Dermis microvascular lymphatic vessel endothelial cell (primary cell): Measurements from ENCODE around the gene TLE1. TPM values are rescaled to one million over a fixed set of nuclear protein-coding genes. Genes with fewer than 3 reads are reported as not detected.
"Not testable (repeated sequence)": the region's sequence is repeated elsewhere in the genome, so short reads cannot be mapped to it uniquely, and the experiment has no call there.

Source experiments
- DNase-seq, 2 donors: peaks; one replicate each; pipeline versions ENCODE4 v3.0.0 to v3.0.0-alpha.2; 2010; ENCODE audit warnings: low read depth in 2 of 2
- total RNA-seq: library from RNA; depleted of rRNA; stranded (reverse); fragments of >200 nt; gene quantifications from 2 replicates; pipeline ENCODE4 v1.2.1, GENCODE V29; 2014

The TLE1 gene
- total RNA-seq, 1 donor from 2014 or later = 50.8 TPM

DNA sequence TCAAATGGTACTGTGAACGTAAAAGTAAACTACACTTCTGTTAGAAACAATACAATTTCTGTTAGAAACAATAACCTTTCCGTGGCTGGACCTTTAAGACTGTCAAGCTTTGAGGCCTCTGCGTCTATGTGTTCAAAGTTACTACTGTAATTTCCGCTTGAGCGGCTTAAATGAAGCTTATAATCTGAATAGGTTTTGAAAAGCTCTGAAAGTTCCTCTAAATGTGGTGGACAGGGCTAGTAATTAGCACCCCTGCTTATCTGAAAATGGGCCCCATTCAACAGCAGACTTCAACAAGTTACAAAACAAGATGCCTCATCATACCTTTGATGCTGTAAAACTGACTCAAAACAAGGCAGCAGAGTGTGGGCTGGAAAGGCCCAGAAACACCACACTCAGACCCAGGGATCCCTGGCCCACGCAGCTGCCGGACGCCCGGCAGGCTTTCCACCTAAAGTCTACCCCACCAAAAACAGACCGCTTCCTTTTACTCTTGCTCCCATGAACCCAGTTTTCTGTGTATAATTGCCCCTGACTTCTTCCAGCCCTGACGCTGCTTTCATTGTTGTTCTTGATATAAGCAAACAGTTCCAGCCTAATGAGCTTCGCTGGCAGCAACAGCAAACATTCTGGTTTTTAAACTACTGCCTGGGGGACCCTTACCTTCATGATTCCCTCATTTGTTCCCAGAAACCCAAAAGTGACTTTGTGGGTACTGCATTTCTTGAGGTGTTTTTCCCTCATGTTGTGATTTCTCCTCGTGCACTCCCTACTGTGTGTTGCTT is 66.7 kb downstream of the TLE1 start:
- DNase-seq = no peak

GRCh38 chr9:81621785-81622259 is 67.5 kb downstream of the TLE1 start:
- no peak for DNase-seq

- no peak for DNase-seq
Measured at GRCh38 chr9:81621118-81621517, 68.2 kb downstream of the TLE1 start.

DNA sequence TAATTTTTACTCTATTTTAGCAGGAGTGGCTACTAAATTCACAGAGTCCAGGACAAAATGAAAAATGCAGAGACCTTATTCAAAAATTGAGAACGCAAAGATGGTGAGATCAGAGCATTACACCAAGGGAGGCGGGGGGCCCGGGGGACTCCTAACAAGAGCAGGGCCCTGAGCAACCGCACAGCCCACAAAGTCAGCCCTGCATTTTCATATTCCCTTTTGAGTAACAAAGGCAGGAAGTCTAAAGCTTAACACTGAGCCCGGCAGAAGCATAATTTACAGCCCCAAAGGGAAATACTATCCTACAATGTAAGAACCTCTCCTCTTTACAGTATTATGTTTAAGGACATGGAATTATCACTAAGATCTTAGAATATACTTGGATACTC is 69.4 kb downstream of the TLE1 start:
- DNase-seq = peak in 1 of 2 donors; percentile 51

- DNase-seq = no peak
Measured at GRCh38 chr9:81619353-81620001, 69.9 kb downstream of the TLE1 start.

DNA sequence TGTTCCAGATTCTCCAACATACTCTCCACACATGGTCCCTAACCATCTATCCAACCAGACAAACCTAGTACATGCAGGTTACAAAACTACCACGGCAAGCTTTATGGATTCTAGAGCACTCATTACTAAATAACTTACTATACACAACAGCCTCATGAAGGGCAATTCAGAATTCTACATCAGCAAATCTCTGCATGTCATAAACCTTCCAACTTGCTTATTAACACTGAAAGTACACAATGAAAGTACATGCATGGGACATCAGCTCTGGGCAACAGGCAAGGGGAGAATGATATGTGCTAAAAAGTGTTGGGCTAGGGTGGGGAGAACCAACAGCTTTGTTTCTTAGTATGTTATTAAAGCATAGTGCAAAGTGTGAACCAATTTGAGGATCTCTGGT is 70.4 kb downstream of the TLE1 start:
- DNase-seq = no peak

GRCh38 chr9:81616141-81616540 is 73.2 kb downstream of the TLE1 start:
- DNase-seq = no peak

DNA sequence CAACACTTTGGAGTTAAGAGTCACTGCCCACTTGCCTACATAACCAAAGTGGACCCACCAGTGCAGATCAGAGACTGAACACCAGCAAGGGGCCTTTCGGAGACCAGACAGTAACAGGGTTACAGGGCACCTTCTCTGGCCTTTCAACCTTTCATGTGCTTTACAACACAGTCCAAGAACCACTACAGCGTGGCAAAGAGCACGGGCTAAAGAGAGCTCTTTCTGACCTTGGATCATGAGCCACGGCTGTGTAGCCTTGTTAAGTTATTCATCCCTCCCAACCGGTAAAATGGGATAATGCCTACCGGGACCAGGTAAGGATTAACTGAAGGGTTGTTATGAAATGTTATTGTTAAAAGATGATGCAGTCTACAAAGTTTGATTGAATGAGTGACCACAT is 75.0 kb downstream of the TLE1 start:
- DNase-seq = no peak

GRCh38 chr9:81613002-81613812 is 76.1 kb downstream of the TLE1 start:
- DNase-seq = peak; percentile 89 to 92

DNA sequence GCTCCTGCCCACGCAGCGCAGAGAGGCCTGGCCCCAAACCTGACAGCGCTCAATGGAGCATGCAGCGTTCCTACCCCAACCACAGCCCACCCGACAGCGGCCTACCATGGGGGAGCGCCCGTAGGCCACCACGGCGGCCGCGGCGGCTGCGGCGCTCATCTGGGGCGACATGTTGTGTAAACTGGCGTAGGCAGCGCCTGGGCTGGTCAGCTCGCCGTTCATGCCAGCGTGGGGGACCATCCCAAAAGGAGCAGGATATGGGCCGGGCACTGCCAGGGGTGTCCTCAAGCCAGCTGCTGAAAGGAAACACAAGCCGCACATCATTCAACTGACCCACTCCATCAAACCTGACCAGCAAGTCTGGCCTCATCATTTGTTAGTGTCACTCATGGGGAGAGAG is 77.7 kb downstream of the TLE1 start:
- no peak for DNase-seq

- DNase-seq = no peak
Measured at GRCh38 chr9:81610740-81611107, 78.6 kb downstream of the TLE1 start.

DNA sequence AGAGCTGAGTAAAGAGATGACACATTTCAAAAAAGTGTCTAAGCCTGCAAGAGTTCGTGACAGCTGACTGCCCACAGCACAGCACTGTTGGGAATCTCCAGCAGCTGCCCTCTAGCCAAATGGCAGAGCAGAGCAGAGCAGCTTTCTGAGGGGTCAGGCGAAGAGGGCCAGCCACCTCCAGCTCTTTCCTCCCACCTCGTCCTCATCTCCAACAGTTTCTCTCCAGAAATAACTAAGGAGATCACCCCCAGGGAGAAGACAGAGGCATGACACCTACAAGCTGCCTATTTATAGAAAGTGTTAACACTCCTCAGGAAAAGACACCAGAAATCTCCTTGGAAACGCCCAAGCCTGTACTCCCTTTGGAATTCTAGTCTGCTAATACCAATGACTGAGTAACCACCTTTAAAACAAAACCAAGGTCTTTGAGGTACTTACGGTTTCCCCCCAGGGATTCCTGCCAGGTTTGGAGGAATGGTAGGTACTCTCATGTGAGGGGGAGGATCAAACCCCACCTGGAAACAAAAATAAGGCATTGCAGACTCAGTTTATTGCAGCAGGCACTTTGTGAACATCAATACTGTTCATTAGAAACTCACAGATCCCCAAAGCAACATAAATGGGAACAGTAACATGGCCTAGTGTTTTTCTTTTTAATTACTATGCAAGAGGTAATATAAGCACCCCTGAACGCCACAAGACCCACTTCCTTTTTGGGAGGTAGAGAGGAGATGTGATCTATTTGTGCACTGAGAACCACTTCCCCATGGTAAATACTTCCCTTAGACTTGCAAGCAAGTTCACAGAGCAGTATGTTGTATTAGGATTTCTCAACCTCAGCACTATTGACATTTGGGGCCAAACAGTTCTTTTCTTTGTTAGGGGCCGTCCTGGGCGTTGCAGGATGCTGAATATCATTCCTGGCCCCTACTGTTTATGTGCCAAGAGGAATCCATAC is 79.3 kb downstream of the TLE1 start:
- DNase-seq = no peak

DNA sequence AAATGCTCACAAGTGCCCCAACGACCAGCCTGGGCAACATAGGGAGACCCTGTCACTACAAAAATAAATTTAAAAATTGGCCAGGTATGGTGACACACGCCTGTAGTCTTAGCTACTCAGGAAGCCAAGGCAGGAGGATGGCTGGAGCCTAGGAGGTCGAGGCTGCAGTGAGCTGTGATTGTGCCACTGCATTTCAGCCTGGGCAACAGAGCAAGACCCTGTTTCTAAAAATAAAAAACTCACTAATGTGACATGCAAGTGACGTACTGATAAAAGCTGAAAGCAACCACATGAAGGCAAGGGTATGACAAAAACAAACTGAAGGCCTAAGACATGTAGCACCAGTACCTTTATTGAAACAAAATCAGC is 81.1 kb downstream of the TLE1 start:
- no peak for DNase-seq

DNA sequence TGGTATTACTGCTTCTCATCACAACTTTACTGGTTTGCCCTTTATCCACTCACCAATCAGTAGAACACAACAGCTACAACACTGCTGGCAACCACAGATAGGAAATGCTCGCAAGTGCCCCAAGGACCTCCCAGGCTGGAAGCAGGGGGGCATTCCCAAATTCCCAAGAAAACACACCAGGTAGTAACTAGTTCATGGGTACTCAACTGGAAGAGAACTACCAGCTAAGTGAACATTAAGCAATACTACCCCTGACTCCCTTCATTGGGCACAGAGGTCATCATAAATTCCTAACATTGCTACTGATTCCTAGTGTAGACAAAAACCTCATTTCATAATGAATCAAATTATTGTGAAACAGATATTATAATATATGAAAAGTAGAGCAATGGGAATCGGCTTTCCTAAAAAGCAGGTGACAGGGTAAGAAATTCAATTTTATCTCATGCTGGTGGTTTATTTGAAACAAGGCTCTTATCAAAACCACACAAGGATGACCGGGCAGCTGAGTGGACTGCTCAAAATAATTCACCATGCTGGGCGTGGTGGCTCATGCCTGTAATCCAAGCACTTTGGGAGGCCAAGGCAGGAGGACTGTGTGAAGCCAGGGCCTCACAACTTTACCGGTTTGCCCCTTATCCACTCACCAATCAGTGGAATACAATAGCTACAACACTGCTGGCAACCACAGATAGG is 81.6 kb downstream of the TLE1 start:
- DNase-seq = no peak

- not testable (repeated sequence) for DNase-seq
Measured at GRCh38 chr9:81606261-81606660, 83.1 kb downstream of the TLE1 start.

DNA sequence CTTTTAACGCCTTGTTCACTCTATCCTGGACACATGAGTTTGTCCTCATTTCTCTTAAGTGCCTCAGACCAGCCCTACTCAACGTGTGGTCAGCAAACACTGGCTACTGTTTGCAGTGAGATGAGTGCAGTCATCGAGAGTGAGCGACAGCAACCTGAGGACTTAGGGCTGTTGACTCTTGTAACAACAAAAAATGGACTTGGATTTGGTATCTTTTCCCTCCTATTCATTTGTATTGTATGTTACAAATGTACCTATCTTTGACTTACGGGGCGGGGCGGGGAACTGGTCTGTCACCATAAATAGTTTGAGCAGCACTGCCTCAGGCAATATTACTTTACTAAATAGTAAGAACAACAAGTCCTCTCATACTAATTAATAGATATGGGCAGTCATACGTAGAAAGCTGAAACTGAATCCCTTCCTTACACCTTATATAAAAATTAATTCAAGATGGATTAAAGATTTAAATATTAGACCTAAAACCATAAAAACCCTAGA is 84.1 kb downstream of the TLE1 start:
- DNase-seq = no peak

GRCh38 chr9:81604306-81605169 is 84.8 kb downstream of the TLE1 start:
- no peak for DNase-seq

GRCh38 chr9:81602887-81603680 is 86.3 kb downstream of the TLE1 start:
- peak in 1 of 2 donors; percentile 80 for DNase-seq
